T-helper 9 cell (primary cell): ENCODE results near the gene KIF9.
"Not testable (repeated sequence)": the region's sequence is repeated elsewhere in the genome, so short reads cannot be mapped to it uniquely, and the experiment has no call there.

ENCODE experiments used
- DNase-seq: peaks from one replicate; pipeline ENCODE4 v3.0.0-alpha.2; 2020

KIF9 gene

DNA sequence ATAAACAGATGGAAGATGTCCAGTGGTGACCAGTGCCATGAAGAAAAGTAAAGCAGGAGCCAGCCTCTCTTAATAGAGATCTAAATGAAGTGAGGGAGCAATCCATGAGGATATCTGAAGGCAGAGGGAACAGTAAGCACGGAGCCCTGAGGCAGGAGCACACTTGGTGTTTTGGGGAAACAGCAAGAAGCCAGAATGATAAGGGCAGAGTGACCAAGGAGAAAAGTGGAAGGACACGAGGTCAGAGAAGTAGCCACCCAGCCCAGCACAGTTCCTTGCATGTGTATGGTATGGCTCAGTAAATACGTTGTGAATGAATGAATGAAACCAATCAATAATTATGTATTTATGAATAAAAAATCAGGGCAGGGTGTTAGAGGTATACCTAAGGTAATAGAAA lies 11.8 kb upstream of the KIF9 start:
- DNase-seq = no peak

DNA sequence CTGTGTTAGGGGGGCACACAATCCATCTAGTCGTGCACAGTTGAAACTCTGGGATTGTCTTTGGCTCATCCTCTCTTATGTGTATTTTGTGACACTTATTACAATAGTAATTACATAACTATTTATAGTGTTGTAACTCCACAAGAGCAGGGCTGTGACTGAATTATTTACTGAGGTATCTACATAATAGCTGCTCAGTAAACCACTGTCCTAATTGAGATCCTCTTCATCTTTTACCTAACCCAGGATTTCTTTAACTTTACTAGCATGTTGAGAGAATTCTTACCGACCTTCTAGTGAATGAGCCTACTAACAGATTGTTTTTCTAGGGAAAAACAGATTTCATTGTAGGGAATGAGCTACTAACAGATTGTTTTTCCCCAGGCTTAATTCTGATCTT lies 11.2 kb upstream of the KIF9 start:
- no peak for DNase-seq

GRCh38 chr3:47291754-47292420 lies 9.3 kb upstream of the KIF9 start:
- not testable (repeated sequence) for DNase-seq

DNA sequence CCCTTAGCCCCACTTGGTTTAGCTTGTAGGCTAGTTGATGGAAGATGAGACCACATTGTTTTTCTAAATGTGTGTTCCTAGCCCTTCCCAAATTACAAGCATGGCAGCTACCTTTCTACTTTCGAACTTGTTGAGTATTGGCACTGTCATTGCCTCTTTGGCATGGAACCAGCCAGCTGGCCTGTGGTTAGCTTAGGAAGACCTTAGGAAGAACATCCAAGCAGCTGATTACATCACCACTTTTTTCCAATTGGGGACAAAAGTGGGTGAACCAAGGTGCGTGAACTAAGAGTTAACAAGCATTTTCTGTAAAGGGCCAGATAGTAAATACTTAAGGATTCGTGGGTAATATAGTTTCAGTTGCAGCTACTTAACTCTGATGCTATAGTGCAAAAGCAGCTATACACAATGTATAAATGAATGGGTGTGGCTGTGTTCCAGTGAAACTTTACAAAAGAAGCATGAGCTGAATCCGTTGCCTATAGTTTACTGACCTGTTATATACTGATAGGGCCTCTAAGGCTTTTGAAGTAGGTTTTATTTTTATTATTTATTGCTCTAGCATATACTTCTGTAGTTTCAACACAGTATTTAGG lies 8.7 kb upstream of the KIF9 start:
- DNase-seq = no peak

- no peak for DNase-seq
Observed at GRCh38 chr3:47288966-47289910, 6.6 kb upstream of the KIF9 start.

GRCh38 chr3:47283591-47284364 lies 1.2 kb upstream of the KIF9 start:
- DNase-seq = peak; percentile 5

DNA sequence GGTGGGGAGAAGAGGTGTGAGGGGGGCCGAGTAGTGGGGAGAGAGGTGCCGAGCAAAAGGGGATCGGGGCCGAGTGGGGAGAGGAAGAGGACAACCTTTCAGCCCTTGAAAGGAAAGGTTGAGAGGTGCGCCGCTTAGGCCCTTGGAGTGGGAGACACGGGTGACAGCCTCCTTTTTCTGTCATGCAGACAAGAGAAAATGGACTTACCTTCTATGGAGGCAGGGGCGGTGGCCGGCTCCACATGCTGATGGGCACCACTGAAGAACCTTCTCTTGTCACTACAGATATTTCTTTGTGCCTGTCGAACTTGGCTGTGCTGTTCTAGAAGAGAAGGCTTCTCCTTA lies 566 bp upstream of the KIF9 start:
- DNase-seq = peak; percentile 22

- DNase-seq = no peak
Observed at GRCh38 chr3:47280519-47280918, 2.1 kb downstream of the KIF9 start.

DNA sequence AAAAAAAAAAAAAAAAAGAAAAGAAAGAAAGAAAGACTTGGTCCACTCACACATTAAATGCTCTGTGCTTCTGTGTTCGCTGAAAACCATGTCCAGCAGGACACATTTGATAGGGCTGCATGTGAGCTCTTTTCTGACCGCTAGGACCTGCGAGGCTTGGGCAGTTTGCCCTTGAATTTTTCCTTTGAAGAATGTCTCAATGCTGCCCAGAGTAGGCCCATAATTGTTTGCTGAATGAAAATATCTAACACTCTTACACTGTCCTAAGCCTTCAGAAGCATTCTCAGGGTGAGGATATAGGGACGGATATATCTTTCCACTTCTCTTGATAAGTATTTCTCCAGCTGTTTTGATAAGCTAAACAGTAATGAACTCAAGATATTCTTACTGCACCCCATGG lies 6.0 kb downstream of the KIF9 start:
- no peak for DNase-seq

- DNase-seq = no peak
Observed at GRCh38 chr3:47274652-47275051, 7.9 kb downstream of the KIF9 start.

DNA sequence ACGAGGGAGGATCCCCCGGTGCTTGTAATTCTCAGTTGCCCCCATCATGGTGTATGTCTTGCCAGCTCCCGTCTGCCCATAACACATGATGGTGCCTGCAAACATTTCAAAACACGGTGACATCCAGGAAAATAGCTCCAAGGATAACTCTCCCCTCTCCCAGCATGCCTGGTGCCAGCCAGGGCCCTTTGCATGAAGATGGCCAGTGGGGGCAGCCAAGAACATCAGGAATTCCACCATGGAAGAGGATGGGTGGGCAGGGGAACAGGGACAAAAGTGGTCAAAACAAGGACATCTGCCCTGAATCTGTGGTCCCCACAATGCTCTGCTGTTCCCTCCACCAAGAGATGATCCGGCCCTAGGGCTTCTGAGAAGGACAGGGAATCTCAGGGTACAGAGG lies 9.0 kb downstream of the KIF9 start:
- DNase-seq = no peak

DNA sequence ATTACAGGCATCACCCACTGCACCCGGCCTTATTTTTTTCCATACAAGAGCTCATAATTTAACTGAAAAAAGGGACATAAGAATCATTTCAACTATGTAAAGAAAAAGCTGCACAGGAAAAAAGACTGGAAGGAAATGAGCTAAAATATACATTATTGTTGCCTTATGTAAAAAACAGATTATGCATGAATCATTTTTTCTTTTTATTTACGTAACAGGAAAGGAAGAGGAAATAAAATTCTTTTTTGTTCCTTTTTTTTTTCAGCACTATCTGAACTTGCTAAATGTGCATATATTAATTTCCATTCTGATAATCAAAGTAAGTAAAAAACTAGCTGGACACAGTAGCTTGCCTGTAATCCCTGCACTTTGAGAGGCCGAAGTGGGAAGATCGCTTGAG lies 12.1 kb downstream of the KIF9 start:
- no peak for DNase-seq

DNA sequence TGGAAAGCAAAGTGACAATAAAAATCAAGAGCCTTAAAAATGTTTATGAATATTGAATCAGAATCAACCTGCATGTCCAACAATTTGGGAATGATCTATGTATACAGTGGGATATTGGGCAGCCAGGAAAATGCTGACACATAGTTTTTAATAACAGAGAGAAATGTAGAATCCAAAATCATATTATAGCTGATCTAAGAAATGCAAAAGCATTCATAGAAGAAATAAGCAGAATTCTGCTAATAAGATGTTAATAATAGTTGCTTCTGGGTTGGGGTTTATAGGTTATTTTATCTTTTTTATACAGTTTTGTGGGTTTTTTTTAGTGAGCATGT lies 15.1 kb downstream of the KIF9 start:
- no peak for DNase-seq

DNA sequence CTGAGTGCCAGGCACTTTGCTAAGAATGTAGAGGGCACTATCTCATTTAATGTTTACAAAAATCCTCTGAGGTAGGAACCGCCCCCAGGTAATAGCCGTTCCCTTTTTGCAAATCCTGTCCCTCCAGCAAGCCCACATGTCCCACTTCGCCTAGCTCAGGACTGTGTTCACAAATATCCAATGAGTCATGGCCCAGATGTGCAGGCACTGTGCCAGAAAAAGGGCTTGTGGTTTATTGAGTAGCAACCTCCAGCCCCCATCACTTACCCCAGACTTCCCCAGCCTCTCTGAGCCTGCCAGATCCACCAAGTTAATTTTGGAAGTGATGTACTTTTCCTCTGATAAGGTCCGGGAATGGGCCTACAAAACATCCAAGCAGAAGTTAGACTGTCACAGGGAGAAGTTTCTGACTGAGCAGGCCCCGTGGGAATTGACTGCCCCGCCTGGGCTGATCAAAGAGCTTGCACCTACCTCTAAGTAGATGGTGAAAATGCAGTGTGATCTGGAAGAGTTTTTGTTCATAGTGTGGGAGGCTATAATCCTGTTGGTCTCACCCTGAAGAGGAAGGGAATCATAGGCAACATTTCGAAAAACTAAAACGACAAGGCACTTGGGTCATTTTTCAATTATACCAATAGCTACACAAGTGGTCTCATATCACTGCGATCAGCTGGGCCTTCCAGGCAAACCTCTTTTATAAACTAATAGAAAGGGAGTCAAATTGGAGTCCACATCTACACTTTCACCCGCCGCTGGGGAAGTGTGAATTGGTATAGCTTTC lies 15.7 kb downstream of the KIF9 start:
- no peak for DNase-seq

GRCh38 chr3:47265725-47266428 lies 16.7 kb downstream of the KIF9 start:
- no peak for DNase-seq

- no peak for DNase-seq
Observed at GRCh38 chr3:47265008-47265407, 17.6 kb downstream of the KIF9 start.

- DNase-seq = no peak
Observed at GRCh38 chr3:47261301-47261700, 21.3 kb downstream of the KIF9 start.

DNA sequence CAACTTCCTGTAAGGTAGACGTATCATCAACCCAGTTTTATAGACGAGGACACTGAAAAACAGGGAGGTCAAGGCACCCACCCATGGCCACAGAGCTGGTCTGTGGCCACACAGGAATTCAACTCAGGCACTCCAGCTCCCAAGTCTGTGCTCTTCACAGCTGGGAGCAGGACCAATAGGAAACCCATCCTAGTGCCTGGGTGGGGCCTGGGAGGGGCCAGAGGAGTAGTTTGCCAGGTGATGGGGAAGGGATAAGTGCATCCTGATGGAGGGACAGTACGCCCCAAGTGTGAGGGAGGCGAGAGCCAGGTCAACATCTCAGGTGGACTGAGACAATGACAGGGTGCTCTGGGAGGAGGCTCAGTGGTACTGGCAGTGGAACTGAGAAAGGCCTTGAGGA lies 22.0 kb downstream of the KIF9 start:
- DNase-seq = no peak

- DNase-seq = no peak
Observed at GRCh38 chr3:47259114-47259513, 23.5 kb downstream of the KIF9 start.

DNA sequence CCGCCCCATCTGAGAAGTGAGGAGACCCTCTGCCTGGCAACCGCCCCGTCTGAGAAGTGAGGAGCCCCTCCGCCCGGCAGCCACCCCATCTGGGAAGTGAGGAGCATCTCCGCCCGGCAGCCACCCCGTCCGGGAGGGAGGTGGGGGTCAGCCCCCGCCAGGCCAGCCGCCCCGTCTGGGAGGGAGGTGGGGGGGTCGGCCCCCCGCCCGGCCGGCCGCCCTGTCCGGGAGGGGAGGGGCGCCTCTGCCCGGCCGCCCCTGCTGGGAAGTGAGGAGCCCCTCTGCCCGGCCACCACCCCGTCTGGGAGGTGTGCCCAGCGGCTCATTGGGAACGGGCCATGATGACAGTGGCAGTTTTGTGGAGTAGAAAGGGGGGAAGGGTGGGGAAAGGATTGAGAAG lies 26.3 kb downstream of the KIF9 start:
- not testable (repeated sequence) for DNase-seq

DNA sequence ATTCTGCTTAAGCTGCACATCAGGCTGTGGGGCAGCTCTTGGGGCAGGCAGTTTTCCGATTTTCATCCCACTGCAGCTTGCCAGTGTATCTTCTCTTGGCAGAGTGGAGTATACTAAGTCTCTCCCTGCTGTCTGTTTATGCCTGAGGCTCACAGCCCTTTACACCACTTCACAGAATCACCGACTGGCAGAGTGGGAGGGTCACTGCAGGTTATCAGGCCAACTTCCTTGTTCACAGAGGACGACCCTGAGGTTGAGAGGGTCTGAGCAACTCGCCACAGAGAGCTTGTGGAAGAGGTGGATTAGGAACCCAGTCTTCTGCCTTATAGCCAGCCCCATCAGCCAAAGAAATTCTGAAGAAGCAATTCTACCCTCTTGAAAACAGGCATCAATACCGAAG lies 30.9 kb downstream of the KIF9 start:
- DNase-seq = no peak

- DNase-seq = not testable (repeated sequence)
Observed at GRCh38 chr3:47251085-47251484, 31.5 kb downstream of the KIF9 start.
